PC-3 (cell line): Measurements from ENCODE around the gene EGLN2.
A peak's percentile ranks its signal among the peaks of the same experiment; 100 is the strongest.

Experiments
- CTCF ChIP-seq: fragments of 300-600 bp; sonication (generic); conservative IDR thresholded peaks from 2 replicates; pipeline ENCODE4 v1.5.1; 2017; ENCODE audit warnings: antibody characterized with exemption, low read depth, mild to moderate bottlenecking, low read length
- EZH2 ChIP-seq: fragments of 300-600 bp; sonication (generic); IDR thresholded peaks from one replicate; pipeline ENCODE4 v1.6.1; 2017; ENCODE audit warnings: antibody characterized with exemption, mild to moderate bottlenecking, low read length; ENCODE audit not compliant: unreplicated experiment
- EZH2phosphoT487 ChIP-seq: fragments of 300-600 bp; sonication (generic); IDR thresholded peaks from 2 replicates; pipeline ENCODE4 v1.6.1; 2018; ENCODE audit warnings: mild to moderate bottlenecking, antibody characterized with exemption, low read length, borderline replicate concordance

- TF ChIP-seq CTCF: peak; percentile 59
- TF ChIP-seq EZH2phosphoT487: no peak
- no peak for TF ChIP-seq EZH2
Measured at GRCh38 chr19:40807147-40808020, 8.4 kb downstream of the EGLN2 start.
